ENCODE results near the gene SH2D3C.

GRCh38 chr9:127761491-127761956, 16.9 kb downstream of the SH2D3C start:
- TF ChIP-seq CTCF (IDR thresholded peaks at IDR 0.05 in 2 of 3, conservative IDR thresholded peaks at IDR 0.05 in 1 of 3; ENCODE audit: control insufficient read depth in 2 of 3, extremely low read depth in 1 of 3, insufficient read depth in 1 of 3, low read depth in 3 of 3, low read length in 3 of 3) (no peak), TAF1 (IDR thresholded peaks at IDR 0.05; ENCODE audit: borderline replicate concordance, low read depth, low read length) (no peak), JUNB (IDR thresholded peaks at IDR 0.05) (no peak)

Measured in GM12878 (cell line).